Retinal pigment epithelial cell (primary cell): Measurements from ENCODE around the gene CHCHD6.

Experiments
- DNase-seq: peaks from one replicate; pipeline ENCODE4 v3.0.0-alpha.2; 2010; ENCODE audit warnings: low read depth
- H3K4me3 ChIP-seq: 2 replicates; pipeline ENCODE4 v1.5.1; 2011; ENCODE audit warnings: mild to moderate bottlenecking, low read length, control low read depth, moderate library complexity
- CTCF ChIP-seq: conservative IDR thresholded peaks from 2 replicates; pipeline ENCODE4 v1.5.1; 2011; ENCODE audit warnings: low read depth, low read length, control low read depth, inconsistent platforms

The CHCHD6 gene

DNA sequence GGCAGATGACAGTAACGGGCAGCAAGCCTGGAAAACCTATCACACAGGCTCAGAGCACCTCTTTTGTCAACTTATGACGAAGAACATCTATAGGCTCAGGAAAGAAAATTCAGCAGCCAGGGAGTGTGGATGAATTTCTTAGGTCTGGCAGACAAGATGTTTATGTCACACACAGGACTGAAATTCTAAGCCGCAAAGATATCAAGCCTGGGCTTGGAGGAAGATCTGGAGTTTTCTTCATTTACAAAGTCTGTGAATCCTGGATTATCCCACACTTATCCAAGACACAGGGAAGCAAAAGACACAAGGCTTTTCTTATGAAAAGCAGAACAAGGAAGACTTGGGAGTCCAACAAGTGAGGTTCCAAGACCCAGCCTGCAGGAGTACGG, 23.4 kb upstream of the CHCHD6 start:
- DNase-seq: no peak
- TF ChIP-seq CTCF: no peak
- H3K4me3 ChIP-seq: no peak overlapping the region

GRCh38 chr3:126682009-126682408, 22.0 kb upstream of the CHCHD6 start:
- no peak for TF ChIP-seq CTCF
- no peak overlapping the region for H3K4me3 ChIP-seq
- DNase-seq: no peak

- H3K4me3 ChIP-seq: no peak overlapping the region
- TF ChIP-seq CTCF: no peak
- no peak for DNase-seq
Observed at GRCh38 chr3:126683069-126683468, 21.0 kb upstream of the CHCHD6 start.

- no peak for DNase-seq
- TF ChIP-seq CTCF: no peak
- no peak overlapping the region for H3K4me3 ChIP-seq
Observed at GRCh38 chr3:126684218-126684751, 19.8 kb upstream of the CHCHD6 start.

- no peak for TF ChIP-seq CTCF
- no peak overlapping the region for H3K4me3 ChIP-seq
- no peak for DNase-seq
Observed at GRCh38 chr3:126685021-126685420, 19.0 kb upstream of the CHCHD6 start.

GRCh38 chr3:126685493-126685892, 18.5 kb upstream of the CHCHD6 start:
- no peak for DNase-seq
- H3K4me3 ChIP-seq: no peak overlapping the region
- TF ChIP-seq CTCF: no peak

GRCh38 chr3:126691765-126692164, 12.3 kb upstream of the CHCHD6 start:
- TF ChIP-seq CTCF: no peak
- no peak for DNase-seq
- H3K4me3 ChIP-seq: no peak overlapping the region
